ENCODE results near the gene SPATA32.
"Not testable (repeated sequence)": the region's sequence is repeated elsewhere in the genome, so short reads cannot be mapped to it uniquely, and the experiment has no call there.

Gene SPATA32

DNA sequence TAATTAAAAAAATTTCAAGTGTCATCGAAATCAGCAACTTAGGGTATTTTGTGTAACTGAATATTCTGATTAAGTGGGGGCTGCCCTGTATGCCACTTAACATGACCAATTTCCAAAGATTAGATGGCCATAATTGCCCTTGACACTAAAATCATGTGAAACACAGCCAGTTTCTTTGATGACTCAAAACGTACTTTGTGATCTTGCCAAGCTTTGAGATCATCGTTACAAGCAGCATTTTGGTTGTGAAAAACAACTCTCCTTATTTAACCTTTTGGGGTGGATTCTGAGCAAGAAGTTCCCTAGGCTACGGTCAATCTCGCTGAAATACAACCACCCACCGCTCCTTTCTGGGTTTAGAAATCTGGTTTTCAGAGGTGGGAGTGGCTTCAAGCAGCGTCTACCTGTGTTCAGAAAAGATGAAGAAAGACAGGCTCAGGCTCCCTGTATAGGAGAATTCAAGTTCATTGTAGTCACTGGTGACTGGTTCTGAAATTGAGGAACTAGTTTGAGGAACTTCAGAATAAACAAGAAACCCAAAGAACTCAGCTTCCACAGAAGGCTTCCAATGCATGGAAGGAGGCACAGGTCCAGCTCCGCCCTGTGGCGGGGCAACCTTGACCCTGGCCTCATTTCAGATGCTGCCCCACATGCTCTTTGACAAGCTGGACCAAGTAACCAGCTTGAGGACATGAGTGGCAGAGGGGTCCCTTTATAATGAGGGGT, 45.6 kb upstream of the SPATA32 start:
- TF ChIP-seq, protein P1, sequence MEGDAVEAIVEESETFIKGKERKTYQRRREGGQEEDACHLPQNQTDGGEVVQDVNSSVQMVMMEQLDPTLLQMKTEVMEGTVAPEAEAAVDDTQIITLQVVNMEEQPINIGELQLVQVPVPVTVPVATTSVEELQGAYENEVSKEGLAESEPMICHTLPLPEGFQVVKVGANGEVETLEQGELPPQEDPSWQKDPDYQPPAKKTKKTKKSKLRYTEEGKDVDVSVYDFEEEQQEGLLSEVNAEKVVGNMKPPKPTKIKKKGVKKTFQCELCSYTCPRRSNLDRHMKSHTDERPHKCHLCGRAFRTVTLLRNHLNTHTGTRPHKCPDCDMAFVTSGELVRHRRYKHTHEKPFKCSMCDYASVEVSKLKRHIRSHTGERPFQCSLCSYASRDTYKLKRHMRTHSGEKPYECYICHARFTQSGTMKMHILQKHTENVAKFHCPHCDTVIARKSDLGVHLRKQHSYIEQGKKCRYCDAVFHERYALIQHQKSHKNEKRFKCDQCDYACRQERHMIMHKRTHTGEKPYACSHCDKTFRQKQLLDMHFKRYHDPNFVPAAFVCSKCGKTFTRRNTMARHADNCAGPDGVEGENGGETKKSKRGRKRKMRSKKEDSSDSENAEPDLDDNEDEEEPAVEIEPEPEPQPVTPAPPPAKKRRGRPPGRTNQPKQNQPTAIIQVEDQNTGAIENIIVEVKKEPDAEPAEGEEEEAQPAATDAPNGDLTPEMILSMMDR (IDR thresholded peaks at IDR 0.05; ENCODE audit: extremely low read depth, missing control alignments): no peak
- DNase-seq (ENCODE audit: low spot score): peak; percentile 61

DNA sequence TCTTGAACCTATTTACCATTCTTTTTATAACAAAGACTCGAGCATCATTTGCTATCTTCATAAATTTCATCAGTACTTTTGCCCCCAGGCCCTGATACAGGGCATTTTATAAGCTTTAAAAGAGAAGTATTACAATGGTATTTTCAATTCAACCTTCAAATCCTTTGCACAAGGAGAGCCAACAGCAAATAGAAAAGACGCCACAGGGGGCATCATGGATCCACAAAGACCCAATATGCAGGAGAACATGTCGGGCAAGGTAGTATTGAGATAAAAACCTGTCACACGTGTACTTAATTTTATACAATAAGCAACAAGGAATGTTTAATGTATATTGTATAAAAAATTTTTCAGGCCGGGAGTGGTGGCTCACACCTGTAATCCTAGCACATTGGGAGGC, 44.7 kb upstream of the SPATA32 start:
- TF ChIP-seq, protein P1 (IDR thresholded peaks at IDR 0.05; ENCODE audit: extremely low read depth, missing control alignments): no peak
- DNase-seq (ENCODE audit: low spot score): no peak

DNA sequence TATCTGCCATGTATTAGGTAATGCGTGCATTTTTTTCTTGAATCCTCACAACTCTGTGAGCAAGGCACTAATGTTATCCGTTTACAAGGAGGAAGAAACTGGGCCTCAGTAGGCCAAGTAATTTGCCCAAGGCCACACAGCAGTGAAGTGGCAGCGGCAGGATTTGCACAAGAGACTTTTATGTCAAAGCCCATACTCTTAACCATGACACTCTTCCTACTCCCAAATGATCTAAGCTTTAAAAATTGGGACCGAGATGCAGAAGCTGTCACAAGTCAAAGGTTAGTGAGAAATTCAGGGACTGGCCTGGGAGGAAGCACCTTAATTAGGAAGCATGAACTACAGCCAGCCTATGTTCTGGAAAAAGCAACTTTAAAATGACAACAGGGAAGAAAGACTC, 44.2 kb upstream of the SPATA32 start:
- TF ChIP-seq, protein P1 (IDR thresholded peaks at IDR 0.05; ENCODE audit: extremely low read depth, missing control alignments): no peak
- DNase-seq (ENCODE audit: low spot score): no peak

DNA sequence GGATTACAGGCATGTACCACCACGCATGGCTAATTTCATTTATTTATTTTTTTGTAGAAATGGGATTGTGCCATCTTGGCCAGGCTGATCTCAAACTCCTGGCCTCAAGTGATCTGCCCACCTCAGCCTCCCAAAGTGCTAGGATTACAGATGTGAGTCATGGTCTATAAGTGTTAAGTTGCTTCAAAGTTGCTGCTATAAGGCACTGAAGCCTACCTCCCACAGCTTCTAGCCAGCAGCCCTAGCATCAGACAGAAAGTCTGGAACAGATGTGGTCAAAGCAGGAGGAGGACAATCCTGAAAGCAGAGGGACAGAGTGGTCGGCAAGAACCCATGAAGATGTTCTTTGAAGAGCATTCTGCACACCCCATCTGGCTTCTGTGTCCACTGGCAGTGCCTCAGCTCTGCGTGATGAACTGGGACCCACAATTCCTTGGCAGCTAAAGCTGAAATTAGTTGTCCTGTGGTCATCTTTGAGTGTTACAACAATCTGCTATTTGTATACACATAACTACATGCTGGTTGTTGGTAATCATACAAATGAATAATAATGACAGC, 43.7 kb upstream of the SPATA32 start:
- TF ChIP-seq, protein P1 (IDR thresholded peaks at IDR 0.05; ENCODE audit: extremely low read depth, missing control alignments): no peak
- DNase-seq (ENCODE audit: low spot score): no peak

DNA sequence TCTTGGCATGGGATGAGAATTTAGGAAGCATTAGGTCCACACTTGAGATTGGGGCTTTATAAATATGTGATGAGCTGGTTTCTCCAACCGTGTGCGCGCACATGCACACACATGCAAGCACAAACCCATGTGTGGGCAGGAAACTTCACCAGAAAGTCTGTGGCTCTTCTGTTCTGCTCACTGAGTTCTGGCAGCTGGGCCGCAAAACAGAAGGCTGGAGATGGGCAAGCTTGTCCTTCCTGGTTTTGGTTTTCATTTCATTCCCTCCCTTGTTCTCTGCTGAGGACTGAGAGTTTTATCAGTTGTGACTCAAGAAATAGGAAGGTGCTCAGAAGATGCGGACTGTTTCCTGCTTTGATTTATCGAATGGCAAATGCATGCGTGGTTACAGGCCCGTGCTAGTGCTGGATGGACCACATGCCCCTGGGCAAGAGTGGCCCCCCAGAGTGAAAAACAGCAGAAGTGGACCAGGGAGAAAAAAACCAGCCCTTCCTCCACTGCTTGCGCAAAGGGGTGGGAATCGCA, 40.8 kb upstream of the SPATA32 start:
- TF ChIP-seq, protein P1 (IDR thresholded peaks at IDR 0.05; ENCODE audit: extremely low read depth, missing control alignments): no peak
- DNase-seq (ENCODE audit: low spot score): peak; percentile 49

DNA sequence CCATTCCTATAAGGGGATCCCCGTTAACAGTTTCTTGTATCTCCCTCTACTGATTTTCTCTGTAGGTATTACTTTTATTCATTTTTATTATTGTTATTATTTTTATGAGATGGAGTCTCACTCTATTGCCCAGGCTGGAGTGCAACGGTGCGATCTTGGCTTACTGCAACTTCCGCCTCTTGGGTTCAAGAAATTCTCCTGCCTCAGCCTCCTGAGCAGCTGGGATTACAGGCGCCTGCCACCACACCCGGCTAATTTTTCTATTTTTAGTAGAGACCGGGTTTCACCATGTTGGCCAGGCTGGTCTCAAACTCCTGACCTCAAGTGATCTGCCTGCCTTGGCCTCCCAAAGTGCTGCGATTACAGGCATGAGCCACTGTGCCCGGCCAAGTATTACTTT, 40.3 kb upstream of the SPATA32 start:
- DNase-seq (ENCODE audit: low spot score): not testable (repeated sequence)

DNA sequence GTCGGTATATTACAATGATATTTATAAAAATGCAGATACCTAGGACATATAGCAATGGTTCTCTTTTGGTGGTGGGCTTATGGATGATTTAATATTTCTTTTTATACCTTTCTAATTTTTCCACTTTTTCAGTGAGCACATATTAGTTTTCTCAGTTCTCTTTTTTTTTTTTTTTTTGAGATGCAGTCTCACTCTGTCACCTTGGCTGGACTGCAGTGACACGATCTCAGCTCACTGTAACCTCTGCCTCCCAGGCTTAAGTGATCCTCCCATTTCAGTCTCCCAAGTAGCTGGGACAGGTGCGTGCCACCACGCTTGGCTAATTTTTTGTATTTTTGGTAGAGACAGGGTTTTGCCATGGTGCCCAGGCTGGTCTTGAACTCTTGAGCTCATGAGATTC, 39.8 kb upstream of the SPATA32 start:
- TF ChIP-seq, protein P1 (IDR thresholded peaks at IDR 0.05; ENCODE audit: extremely low read depth, missing control alignments): no peak
- DNase-seq (ENCODE audit: low spot score): no peak
